HepG2 (cell line): ENCODE measurements around the gene KIF6. TPM values are rescaled to one million over a fixed set of nuclear protein-coding genes. Genes with fewer than 3 reads are reported as not detected.

Experiments used
- ATAC-seq: fragments of 200-7000 bp; cut with Tn5 transposase; 3 replicates; pipeline ENCODE4 v1.9.1; 2020; ENCODE audit warnings: mild to moderate bottlenecking, moderate library complexity
- BruUV-seq: library from RNA; stranded (reverse); fragments of 400-500 nt; replicated peaks from 2 replicates; lab custom pipeline; 2021; lab: Mats Ljungman, UMichigan
- CTCF ChIA-PET: fragments of 300-600 bp; formaldehyde crosslinking; extraction: SDS; loops from one replicate; lab custom pipeline; 2021; ENCODE audit warnings: low total read pairs, inconsistent platforms, low intra/inter-chr PET ratio; lab: Yijun Ruan, JAX
- POLR2A ChIA-PET: fragments of 350-600 bp; sonication (Branson Sonifier 250); formaldehyde crosslinking; loops from one replicate; lab custom pipeline; 2020; ENCODE audit warnings: antibody characterized with exemption, inconsistent platforms; lab: Yijun Ruan, JAX
- DNase-seq: peaks from one replicate; pipeline ENCODE4 v3.0.0-alpha.2; 2015; ENCODE audit warnings: low spot score
- FAIRE-seq: peaks from 3 replicates; lab custom pipeline; 2011; peaks lifted over from hg19 to GRCh38; lab: Jason Lieb, UNC
- H2AFZ ChIP-seq: one replicate; pipeline ENCODE4 v1.6.1; 2011; ENCODE audit warnings: low read length, inconsistent platforms
- H3K27ac ChIP-seq: fragments of 300-600 bp; 3 replicates; pipeline ENCODE4 v1.8.0; 2011; ENCODE audit warnings: mixed run types, mild to moderate bottlenecking, mixed read lengths, low read length, inconsistent platforms; ENCODE audit not compliant: insufficient read depth; ENCODE audit errors: extremely low read length
- H3K27me3 ChIP-seq, 2 experiments: fragments of 200-600 bp in 1 of 2; 2 replicates in 1 of 2; 3 replicates in 1 of 2; pipeline versions ENCODE4 v1.6.0 to v1.8.0; 2011; ENCODE audit warnings: low read length in 2 of 2, mild to moderate bottlenecking in 2 of 2, moderate library complexity in 2 of 2, inconsistent platforms in 1 of 2; ENCODE audit not compliant: insufficient read depth in 2 of 2, control insufficient read depth in 1 of 2
- H3K36me3 ChIP-seq, 2 experiments: fragments of 200-600 bp in 1 of 2; replicated peaks in 1 of 2; 2 replicates in 1 of 2; 3 replicates in 1 of 2; pipeline versions ENCODE4 v1.5.1 to v1.8.0; 2011; ENCODE audit warnings: low read length in 2 of 2, inconsistent platforms in 1 of 2; ENCODE audit not compliant: insufficient read depth in 2 of 2, control insufficient read depth in 1 of 2
- H3K4me1 ChIP-seq: 2 replicates; pipeline ENCODE4 v1.5.1; 2012; ENCODE audit warnings: low read length, inconsistent platforms; ENCODE audit not compliant: insufficient read depth
- H3K4me2 ChIP-seq: 2 replicates; pipeline ENCODE4 v1.6.0; 2011; ENCODE audit warnings: low read depth, low read length, inconsistent platforms
- H3K4me3 ChIP-seq, 3 experiments: fragments of 200-600 bp in 1 of 3; sonication (generic), shearing (Covaris generic) in 1 of 3; replicated peaks in 1 of 3; 2 replicates each; pipeline ENCODE4 v1.5.1; 2011 to 2016; ENCODE audit warnings: low read length in 3 of 3, inconsistent platforms in 2 of 3, low read depth in 2 of 3, mild to moderate bottlenecking in 2 of 3, control low read depth in 1 of 3, mixed read lengths in 1 of 3; ENCODE audit not compliant: insufficient read depth in 1 of 3
- H3K79me2 ChIP-seq: one replicate; pipeline ENCODE4 v1.6.1; 2011; ENCODE audit warnings: low read length, inconsistent platforms; ENCODE audit not compliant: insufficient read depth
- H3K9ac ChIP-seq: 2 replicates; pipeline ENCODE4 v1.6.0; 2011; ENCODE audit warnings: mild to moderate bottlenecking, low read depth, low read length, inconsistent platforms; ENCODE audit not compliant: insufficient read depth
- H3K9me3 ChIP-seq: 2 replicates; pipeline ENCODE4 v1.5.1; 2012; ENCODE audit warnings: mild to moderate bottlenecking, low read length
- H4K20me1 ChIP-seq: 2 replicates; pipeline ENCODE4 v1.6.0; 2011; ENCODE audit warnings: inconsistent platforms, mild to moderate bottlenecking, low read length, moderate library complexity; ENCODE audit not compliant: insufficient read depth
- AKAP8 ChIP-seq: sonication (generic); formaldehyde crosslinking; IDR thresholded peaks from 2 replicates; pipeline ENCODE4 v1.5.1; 2020; ENCODE audit warnings: mild to moderate bottlenecking, missing genetic modification reagents
- KAT2B ChIP-seq: fragments of 150-350 bp; IDR thresholded peaks from 2 replicates; pipeline ENCODE4 v1.6.1; 2014; ENCODE audit warnings: low read depth, low read length, borderline replicate concordance
- KDM4B ChIP-seq: sonication (generic); formaldehyde crosslinking; IDR thresholded peaks from 2 replicates; pipeline ENCODE4 v1.4.0; 2020; ENCODE audit warnings: missing genetic modification reagents
- MAFK ChIP-seq, 2 experiments: IDR thresholded peaks in 1 of 2; conservative IDR thresholded peaks in 1 of 2; 2 replicates each; pipeline ENCODE4 v1.6.1; 2011; ENCODE audit warnings: improper control_type of control experiment in 2 of 2, low read length in 2 of 2
- MTA1 ChIP-seq: sonication (generic); formaldehyde crosslinking; IDR thresholded peaks from 2 replicates; pipeline ENCODE4 v1.4.0; 2020; ENCODE audit warnings: missing genetic modification reagents, mild to moderate bottlenecking, borderline replicate concordance
- SP2 ChIP-seq: sonication (generic); formaldehyde crosslinking; IDR thresholded peaks from 2 replicates; pipeline ENCODE4 v1.5.1; 2020; ENCODE audit warnings: mild to moderate bottlenecking, missing genetic modification reagents
- SRSF1 ChIP-seq: fragments of 200-400 bp; formaldehyde crosslinking; optimal IDR thresholded peaks from 2 replicates; pipeline ENCODE3; 2017; ENCODE audit warnings: mild to moderate bottlenecking, low read depth, low read length, moderate library complexity
- SYNCRIP ChIP-seq: fragments of 200-400 bp; formaldehyde crosslinking; IDR thresholded peaks from 2 replicates; pipeline ENCODE4 v1.6.1; 2018; ENCODE audit warnings: mild to moderate bottlenecking, low read depth, low read length; ENCODE audit not compliant: insufficient read depth
- ZNF446 ChIP-seq: sonication (generic); formaldehyde crosslinking; IDR thresholded peaks from 2 replicates; pipeline ENCODE4 v1.5.0; 2020; ENCODE audit warnings: mild to moderate bottlenecking, missing genetic modification reagents
- WGBS: methylation state at CpG from one replicate; pipeline ENCODE4 v1.1.6; 2017; ENCODE audit warnings: low lambda C conversion rate; 5-methylcytosine and 5-hydroxymethylcytosine counted together
- in situ Hi-C: cut with HindIII; loops from 2 replicates; pipeline ENCODE4 v1.10.0; 2017; ENCODE audit warnings: low pct_unique_long_range_greater_than_20kb; ENCODE audit not compliant: extremely low pct_ligation_motif_present
- intact Hi-C: fragments of 100-400 bp; cut with micrococcal nuclease; formaldehyde crosslinking; loops from one replicate; pipeline ENCODE4 v1.10.0; 2022; ENCODE audit not compliant: unreplicated experiment
- polyA plus RNA-seq, 8 experiments: library from polyadenylated mRNA; depleted of rRNA in 3 of 8; stranded (reverse) in 7 of 8; unstranded in 1 of 8; fragments of >200 nt; fragmentation: Illumina TruSeq in 4 of 8; extraction: Trizol in 4 of 8; gene quantifications; 2 replicates each; pipeline versions ENCODE4 v1.2.1 to v1.2.3, GENCODE V29; 2011 to 2016; ENCODE audit warnings: low read depth in 4 of 8, missing spikeins in 1 of 8, mixed read lengths in 1 of 8; ENCODE audit not compliant: insufficient read depth in 1 of 8
- total RNA-seq, 5 experiments: library from RNA; depleted of rRNA; stranded (reverse); fragments of >200 nt; fragmentation: Illumina TruSeq; extraction: Trizol; gene quantifications; 2 replicates each; pipeline ENCODE4 v1.2.3, GENCODE V29; 2016; ENCODE audit warnings: low read depth in 1 of 5
- TF ChIP-seq, protein P1 (sequence below): sonication (generic); formaldehyde crosslinking; IDR thresholded peaks from 2 replicates; pipeline ENCODE4 v1.4.0; 2020; ENCODE audit warnings: missing genetic modification reagents
- TF ChIP-seq, protein P2 (sequence below): sonication (generic); formaldehyde crosslinking; IDR thresholded peaks from 2 replicates; pipeline ENCODE4 v1.4.0; 2020; ENCODE audit warnings: missing genetic modification reagents

Gene KIF6
- total and polyA plus RNA-seq, 2 of the 13 experiments (the other 11 are each of a cell fraction or from before 2014, with no cell fraction given), result 0.04 to 0.27 TPM

DNA sequence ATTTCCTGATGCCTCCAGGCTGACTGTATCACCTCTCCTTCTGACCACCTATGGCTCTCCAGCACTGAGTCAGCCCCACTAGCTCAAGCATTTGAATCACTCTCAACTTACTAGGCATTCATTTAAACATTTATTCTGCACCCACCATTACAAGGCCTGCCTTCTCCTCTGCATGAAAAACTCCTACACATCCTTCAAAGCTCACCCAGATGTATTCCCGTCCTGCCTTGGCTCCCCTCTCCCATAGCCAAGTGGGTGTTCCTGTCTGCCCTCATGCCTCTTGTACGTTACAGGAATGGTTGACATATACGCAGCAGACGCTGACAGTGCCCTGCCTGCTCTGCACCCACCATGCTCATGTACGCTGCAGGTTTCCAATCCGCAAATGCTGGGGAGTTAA, 432.6 kb downstream of the KIF6 start:
- no TSS peak for BruUV-seq
- no peaks in the 10 kb centered on the region for H3K9me3 ChIP-seq

More for the DNA sequence above, 432.6 kb downstream of the KIF6 start:
- Histone ChIP-seq H3K27me3 (no peaks in the 10 kb centered on the region; a peak in 1 of 5 replicates), H3K9ac (no peak overlapping the region), H4K20me1 (no peaks in the 10 kb centered on the region), H2AFZ (no peak overlapping the region), H3K79me2 (no peaks in the 10 kb centered on the region), H3K4me2 (no peak overlapping the region), H3K4me3 (no peak overlapping the region), H3K36me3 (no peaks in the 10 kb centered on the region), H3K27ac (no peak overlapping the region), H3K4me1 (peaks cover 4% of the 10 kb centered on the region)
- POLR2A ChIA-PET, result no interaction called here
- in situ Hi-C loops (no loop called here), intact Hi-C loops (no loop called here)
- TF ChIP-seq AKAP8 (CRISPR knock-in tag) (no peak), KDM4B (no peak), MTA1 (CRISPR knock-in tag) (no peak), MAFK (conservative IDR thresholded peaks at IDR 0.05 in 1 of 2, IDR thresholded peaks at IDR 0.05 in 1 of 2; ENCODE audit: low read length in 2 of 2) (no peak), KAT2B (no peak), SRSF1 (no peak), ZNF446 (CRISPR knock-in tag) (no peak), SP2 (CRISPR knock-in tag) (no peak), SYNCRIP (no peak)
- TF ChIP-seq, protein P1, sequence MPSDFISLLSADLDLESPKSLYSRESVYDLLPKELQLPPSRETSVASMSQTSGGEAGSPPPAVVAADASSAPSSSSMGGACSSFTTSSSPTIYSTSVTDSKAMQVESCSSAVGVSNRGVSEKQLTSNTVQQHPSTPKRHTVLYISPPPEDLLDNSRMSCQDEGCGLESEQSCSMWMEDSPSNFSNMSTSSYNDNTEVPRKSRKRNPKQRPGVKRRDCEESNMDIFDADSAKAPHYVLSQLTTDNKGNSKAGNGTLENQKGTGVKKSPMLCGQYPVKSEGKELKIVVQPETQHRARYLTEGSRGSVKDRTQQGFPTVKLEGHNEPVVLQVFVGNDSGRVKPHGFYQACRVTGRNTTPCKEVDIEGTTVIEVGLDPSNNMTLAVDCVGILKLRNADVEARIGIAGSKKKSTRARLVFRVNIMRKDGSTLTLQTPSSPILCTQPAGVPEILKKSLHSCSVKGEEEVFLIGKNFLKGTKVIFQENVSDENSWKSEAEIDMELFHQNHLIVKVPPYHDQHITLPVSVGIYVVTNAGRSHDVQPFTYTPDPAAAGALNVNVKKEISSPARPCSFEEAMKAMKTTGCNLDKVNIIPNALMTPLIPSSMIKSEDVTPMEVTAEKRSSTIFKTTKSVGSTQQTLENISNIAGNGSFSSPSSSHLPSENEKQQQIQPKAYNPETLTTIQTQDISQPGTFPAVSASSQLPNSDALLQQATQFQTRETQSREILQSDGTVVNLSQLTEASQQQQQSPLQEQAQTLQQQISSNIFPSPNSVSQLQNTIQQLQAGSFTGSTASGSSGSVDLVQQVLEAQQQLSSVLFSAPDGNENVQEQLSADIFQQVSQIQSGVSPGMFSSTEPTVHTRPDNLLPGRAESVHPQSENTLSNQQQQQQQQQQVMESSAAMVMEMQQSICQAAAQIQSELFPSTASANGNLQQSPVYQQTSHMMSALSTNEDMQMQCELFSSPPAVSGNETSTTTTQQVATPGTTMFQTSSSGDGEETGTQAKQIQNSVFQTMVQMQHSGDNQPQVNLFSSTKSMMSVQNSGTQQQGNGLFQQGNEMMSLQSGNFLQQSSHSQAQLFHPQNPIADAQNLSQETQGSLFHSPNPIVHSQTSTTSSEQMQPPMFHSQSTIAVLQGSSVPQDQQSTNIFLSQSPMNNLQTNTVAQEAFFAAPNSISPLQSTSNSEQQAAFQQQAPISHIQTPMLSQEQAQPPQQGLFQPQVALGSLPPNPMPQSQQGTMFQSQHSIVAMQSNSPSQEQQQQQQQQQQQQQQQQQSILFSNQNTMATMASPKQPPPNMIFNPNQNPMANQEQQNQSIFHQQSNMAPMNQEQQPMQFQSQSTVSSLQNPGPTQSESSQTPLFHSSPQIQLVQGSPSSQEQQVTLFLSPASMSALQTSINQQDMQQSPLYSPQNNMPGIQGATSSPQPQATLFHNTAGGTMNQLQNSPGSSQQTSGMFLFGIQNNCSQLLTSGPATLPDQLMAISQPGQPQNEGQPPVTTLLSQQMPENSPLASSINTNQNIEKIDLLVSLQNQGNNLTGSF (CRISPR knock-in tag), result no peak
- TF ChIP-seq, protein P2, sequence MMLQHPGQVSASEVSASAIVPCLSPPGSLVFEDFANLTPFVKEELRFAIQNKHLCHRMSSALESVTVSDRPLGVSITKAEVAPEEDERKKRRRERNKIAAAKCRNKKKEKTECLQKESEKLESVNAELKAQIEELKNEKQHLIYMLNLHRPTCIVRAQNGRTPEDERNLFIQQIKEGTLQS (CRISPR knock-in tag), result no peak
- FAIRE-seq (no peak), DNase-seq (no peak), ATAC-seq (no peak)
- WGBS, result 55% methylated on average over 5 of the region's 6 CpGs
- CTCF ChIA-PET, result no interaction called here
